ENCODE measurements around the gene NRXN3.
A peak's percentile ranks its signal among the peaks of the same experiment; 100 is the strongest.
"Not testable (repeated sequence)": the region's sequence is repeated elsewhere in the genome, so short reads cannot be mapped to it uniquely, and the experiment has no call there.

The NRXN3 gene

DNA sequence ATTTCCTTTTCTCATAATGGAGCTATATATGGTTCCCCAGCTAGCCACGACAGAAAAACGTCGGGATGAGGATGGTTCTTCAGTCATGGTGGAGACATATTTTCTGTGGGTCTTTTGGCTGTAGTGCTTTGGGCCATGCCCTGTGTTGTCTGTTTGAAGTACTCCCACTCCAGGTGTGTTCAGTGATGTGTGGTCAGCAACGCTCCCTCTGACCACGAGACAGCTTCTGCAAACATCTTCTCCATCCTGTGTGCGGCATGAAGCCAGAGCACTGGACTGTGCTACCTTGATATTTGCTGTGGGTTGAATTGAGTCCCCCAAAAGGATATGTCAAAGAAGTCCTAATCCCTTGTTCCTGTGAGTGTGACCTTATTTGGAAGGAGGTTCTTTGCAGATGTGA lies 931.2 kb downstream of the NRXN3 start (continued):
- no peak for TF ChIP-seq ZNF660 (tag by site-specific recombination; IDR thresholded peaks at IDR 0.05)

GRCh38 chr14:79103764-79104163 lies 933.6 kb downstream of the NRXN3 start:
- H3K9me3 ChIP-seq (ENCODE audit: control insufficient read depth, insufficient read depth, low read depth, low read length): no peaks in the 10 kb centered on the region
- no peak overlapping the region for H3K27ac ChIP-seq (ENCODE audit: extremely low read depth, low read depth, low read length)
- H3K36me3 ChIP-seq (ENCODE audit: control insufficient read depth in 2 of 2, insufficient read depth in 1 of 2, low read length in 2 of 2): no peaks in the 10 kb centered on the region
- ChIA-PET CTCF (no interaction called here), POLR2A (no interaction called here)
- H3K4me3 ChIP-seq (ENCODE audit: low read depth, low read length): no peak overlapping the region
- TF ChIP-seq HOXC10 (CRISPR knock-in tag; IDR thresholded peaks at IDR 0.05) (no peak), ZSCAN4 (tag by site-specific recombination; IDR thresholded peaks at IDR 0.05) (no peak), ZNF837 (tag by site-specific recombination; IDR thresholded peaks at IDR 0.05) (no peak), HOXA7 (CRISPR knock-in tag; IDR thresholded peaks at IDR 0.05; ENCODE audit: borderline replicate concordance) (no peak), ZNF707 (tag by site-specific recombination; IDR thresholded peaks at IDR 0.05) (no peak), ZNF692 (tag by site-specific recombination; IDR thresholded peaks at IDR 0.05) (no peak), ZNF274 (IDR thresholded peaks at IDR 0.05; ENCODE audit: low read length) (no peak), ZNF274 (tag by site-specific recombination; IDR thresholded peaks at IDR 0.05; ENCODE audit: borderline replicate concordance) (no peak), PRDM4 (tag by site-specific recombination; IDR thresholded peaks at IDR 0.05) (no peak), SCRT2 (tag by site-specific recombination; IDR thresholded peaks at IDR 0.05) (no peak)
- no peaks in the 10 kb centered on the region for H3K4me1 ChIP-seq (ENCODE audit: control insufficient read depth, insufficient read depth, low read length)

DNA sequence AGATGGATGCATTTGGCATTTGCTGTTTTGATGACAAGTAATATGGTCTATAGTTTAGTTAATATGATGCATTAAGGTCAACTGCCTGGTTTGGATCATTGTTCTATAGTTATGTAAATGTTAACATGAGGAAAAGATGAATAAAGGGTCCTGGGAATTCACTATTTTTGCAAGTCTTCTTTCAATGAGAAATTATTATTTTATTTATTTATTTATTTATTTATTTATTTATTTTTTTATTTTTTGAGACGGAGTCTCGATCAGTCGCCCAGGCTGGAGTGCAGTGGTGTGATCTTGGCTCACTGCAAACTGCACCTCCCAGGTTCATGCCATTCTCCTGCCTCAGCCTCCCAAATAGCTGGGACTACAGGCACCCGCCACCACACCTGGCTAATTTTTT lies 940.4 kb downstream of the NRXN3 start:
- POLR2A ChIA-PET; H3K9me3 ChIP-seq (ENCODE audit: control insufficient read depth, insufficient read depth, low read depth, low read length); H3K4me3 ChIP-seq (ENCODE audit: low read depth, low read length); H3K4me1 ChIP-seq (ENCODE audit: control insufficient read depth, insufficient read depth, low read length); H3K27ac ChIP-seq (ENCODE audit: extremely low read depth, low read depth, low read length); CTCF ChIA-PET; H3K36me3 ChIP-seq (ENCODE audit: control insufficient read depth in 2 of 2, insufficient read depth in 1 of 2, low read length in 2 of 2): not testable (repeated sequence)
- 0 out of 2 replicates have a peak, but pooled peaks have one; percentile 34 for TF ChIP-seq ZNF140 (tag by site-specific recombination; IDR thresholded peaks at IDR 0.05)
- 0 out of 2 replicates have a peak, but pooled peaks have one; percentile 15 for TF ChIP-seq ZBTB8A (tag by site-specific recombination; IDR thresholded peaks at IDR 0.05)
- TF ChIP-seq ZNF518A (tag by site-specific recombination; conservative IDR thresholded peaks at IDR 0.05; ENCODE audit: low read depth): peak; percentile 60
- TF ChIP-seq ZNF426 (tag by site-specific recombination; IDR thresholded peaks at IDR 0.05): peak; percentile 61
- TF ChIP-seq, protein P1, sequence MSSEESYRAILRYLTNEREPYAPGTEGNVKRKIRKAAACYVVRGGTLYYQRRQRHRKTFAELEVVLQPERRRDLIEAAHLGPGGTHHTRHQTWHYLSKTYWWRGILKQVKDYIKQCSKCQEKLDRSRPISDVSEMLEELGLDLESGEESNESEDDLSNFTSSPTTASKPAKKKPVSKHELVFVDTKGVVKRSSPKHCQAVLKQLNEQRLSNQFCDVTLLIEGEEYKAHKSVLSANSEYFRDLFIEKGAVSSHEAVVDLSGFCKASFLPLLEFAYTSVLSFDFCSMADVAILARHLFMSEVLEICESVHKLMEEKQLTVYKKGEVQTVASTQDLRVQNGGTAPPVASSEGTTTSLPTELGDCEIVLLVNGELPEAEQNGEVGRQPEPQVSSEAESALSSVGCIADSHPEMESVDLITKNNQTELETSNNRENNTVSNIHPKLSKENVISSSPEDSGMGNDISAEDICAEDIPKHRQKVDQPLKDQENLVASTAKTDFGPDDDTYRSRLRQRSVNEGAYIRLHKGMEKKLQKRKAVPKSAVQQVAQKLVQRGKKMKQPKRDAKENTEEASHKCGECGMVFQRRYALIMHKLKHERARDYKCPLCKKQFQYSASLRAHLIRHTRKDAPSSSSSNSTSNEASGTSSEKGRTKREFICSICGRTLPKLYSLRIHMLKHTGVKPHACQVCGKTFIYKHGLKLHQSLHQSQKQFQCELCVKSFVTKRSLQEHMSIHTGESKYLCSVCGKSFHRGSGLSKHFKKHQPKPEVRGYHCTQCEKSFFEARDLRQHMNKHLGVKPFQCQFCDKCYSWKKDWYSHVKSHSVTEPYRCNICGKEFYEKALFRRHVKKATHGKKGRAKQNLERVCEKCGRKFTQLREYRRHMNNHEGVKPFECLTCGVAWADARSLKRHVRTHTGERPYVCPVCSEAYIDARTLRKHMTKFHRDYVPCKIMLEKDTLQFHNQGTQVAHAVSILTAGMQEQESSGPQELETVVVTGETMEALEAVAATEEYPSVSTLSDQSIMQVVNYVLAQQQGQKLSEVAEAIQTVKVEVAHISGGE (tag by site-specific recombination; conservative IDR thresholded peaks at IDR 0.05; ENCODE audit: low read depth): peak; percentile 63
- peak; percentile 43; the same call in 1 of the 2 replicates for TF ChIP-seq ZNF623 (tag by site-specific recombination; IDR thresholded peaks at IDR 0.05)
- peak; percentile 53 for TF ChIP-seq ZNF555 (tag by site-specific recombination; conservative IDR thresholded peaks at IDR 0.05)
- TF ChIP-seq ZNF394 (tag by site-specific recombination; IDR thresholded peaks at IDR 0.05; ENCODE audit: borderline replicate concordance): peak; percentile 60; the same call in 1 of the 2 replicates
